ENCODE data around the gene FAM174C. TPM values are rescaled to one million over a fixed set of nuclear protein-coding genes. Genes with fewer than 3 reads are reported as not detected.
A peak's percentile ranks its signal among the peaks of the same experiment; 100 is the strongest.

FAM174C gene
- total and polyA plus RNA-seq, 5 donors = 15.9 to 25.3 (median 17.7) TPM

- ATAC-seq = no peak
- peak overlapping the region; percentile 36 for H3K27ac ChIP-seq (ENCODE audit: low read length)
- no peaks in the 10 kb centered on the region for H3K4me1 ChIP-seq (ENCODE audit: control insufficient read depth, insufficient read depth, low read length)
- no peaks in the 10 kb centered on the region for H3K9me3 ChIP-seq (ENCODE audit: control insufficient read depth, low read length)
- 58% methylated on average over 34 of the region's 34 CpGs for WGBS
- H3K4me3 ChIP-seq (ENCODE audit: low read length) = peak overlapping the region; percentile 61
- no peak for DNase-seq
- no peaks in the 10 kb centered on the region for H3K27me3 ChIP-seq (ENCODE audit: control insufficient read depth, insufficient read depth)
- intact Hi-C loops (cut with DNase I) = no loop called here
Observed at GRCh38 chr19:1238369-1239303, 36.7 kb upstream of the FAM174C start.

DNA sequence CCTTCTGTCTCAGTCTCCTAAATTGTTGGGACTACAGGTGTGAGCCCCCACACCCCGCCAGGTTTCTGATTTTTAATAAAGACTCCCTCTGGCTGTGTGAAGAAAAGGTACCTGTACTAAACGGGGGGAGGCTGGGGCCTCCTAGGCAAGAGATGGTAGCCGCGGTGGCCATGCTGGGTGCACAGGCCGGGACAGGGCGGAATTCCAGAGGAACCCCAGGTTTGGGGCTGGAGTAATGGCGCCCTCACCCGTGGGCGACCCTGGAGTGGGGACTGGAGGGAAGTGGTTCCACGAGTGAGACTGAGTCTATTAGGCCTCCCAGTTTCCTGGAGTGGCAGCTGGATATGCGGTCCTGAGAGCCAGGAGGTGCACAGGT lies 35.9 kb upstream of the FAM174C start:
- Histone ChIP-seq H3K27me3 (ENCODE audit: control insufficient read depth, insufficient read depth) (no peaks in the 10 kb centered on the region), H3K4me3 (ENCODE audit: low read length) (no peak overlapping the region), H3K9me3 (ENCODE audit: control insufficient read depth, low read length) (no peaks in the 10 kb centered on the region), H3K27ac (ENCODE audit: low read length) (peak overlapping the region; percentile 52), H3K4me1 (ENCODE audit: control insufficient read depth, insufficient read depth, low read length) (no peaks in the 10 kb centered on the region)
- WGBS = 82% methylated on average over 11 of the region's 11 CpGs
- intact Hi-C loops (cut with DNase I) = no loop called here
- ATAC-seq = no peak
- DNase-seq = no peak

- H3K4me3 ChIP-seq (ENCODE audit: low read length) = no peak overlapping the region
- DNase-seq = peak; percentile 92 to 97 (median 97)
- intact Hi-C loops (cut with DNase I) = no loop called here
- H3K27me3 ChIP-seq (ENCODE audit: control insufficient read depth, insufficient read depth) = no peaks in the 10 kb centered on the region
- ATAC-seq = peak; percentile 54 to 55
- H3K9me3 ChIP-seq (ENCODE audit: control insufficient read depth, low read length) = no peaks in the 10 kb centered on the region
- H3K27ac ChIP-seq (ENCODE audit: low read length) = peak overlapping the region; percentile 52
- 9% methylated on average over 84 of the region's 84 CpGs for WGBS
- peaks cover 4% of the 10 kb centered on the region for H3K4me1 ChIP-seq (ENCODE audit: control insufficient read depth, insufficient read depth, low read length)
Observed at GRCh38 chr19:1239796-1240737, 35.3 kb upstream of the FAM174C start.

DNA sequence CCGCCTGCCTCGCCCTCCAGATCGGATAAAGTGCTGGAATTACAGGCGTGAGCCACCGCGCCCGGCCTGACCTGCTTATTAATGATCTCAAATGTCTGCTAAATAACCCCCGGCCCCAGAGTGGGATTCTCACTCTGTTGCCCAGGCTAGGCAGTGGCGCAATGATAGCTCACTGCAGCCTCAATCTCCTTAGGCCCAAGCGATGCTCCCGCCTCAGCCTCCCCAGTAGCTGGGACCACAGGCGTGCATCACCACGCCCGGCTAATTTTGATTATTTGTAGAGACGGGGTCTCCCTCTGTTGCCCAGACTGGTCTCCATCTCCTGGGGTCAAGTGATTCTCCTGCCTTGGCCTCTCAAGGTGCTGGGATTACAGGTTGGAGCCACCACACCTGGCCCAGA lies 34.4 kb upstream of the FAM174C start:
- WGBS = 61% methylated on average over 15 of the region's 15 CpGs
- H3K4me3 ChIP-seq (ENCODE audit: low read length) = no peak overlapping the region
- H3K4me1 ChIP-seq (ENCODE audit: control insufficient read depth, insufficient read depth, low read length) = peaks cover 4% of the 10 kb centered on the region
- H3K27ac ChIP-seq (ENCODE audit: low read length) = no peak overlapping the region
- intact Hi-C loops (cut with DNase I) = no loop called here
- ATAC-seq = no peak
- no peak for DNase-seq
- H3K27me3 ChIP-seq (ENCODE audit: control insufficient read depth, insufficient read depth) = no peaks in the 10 kb centered on the region
- no peaks in the 10 kb centered on the region for H3K9me3 ChIP-seq (ENCODE audit: control insufficient read depth, low read length)

DNA sequence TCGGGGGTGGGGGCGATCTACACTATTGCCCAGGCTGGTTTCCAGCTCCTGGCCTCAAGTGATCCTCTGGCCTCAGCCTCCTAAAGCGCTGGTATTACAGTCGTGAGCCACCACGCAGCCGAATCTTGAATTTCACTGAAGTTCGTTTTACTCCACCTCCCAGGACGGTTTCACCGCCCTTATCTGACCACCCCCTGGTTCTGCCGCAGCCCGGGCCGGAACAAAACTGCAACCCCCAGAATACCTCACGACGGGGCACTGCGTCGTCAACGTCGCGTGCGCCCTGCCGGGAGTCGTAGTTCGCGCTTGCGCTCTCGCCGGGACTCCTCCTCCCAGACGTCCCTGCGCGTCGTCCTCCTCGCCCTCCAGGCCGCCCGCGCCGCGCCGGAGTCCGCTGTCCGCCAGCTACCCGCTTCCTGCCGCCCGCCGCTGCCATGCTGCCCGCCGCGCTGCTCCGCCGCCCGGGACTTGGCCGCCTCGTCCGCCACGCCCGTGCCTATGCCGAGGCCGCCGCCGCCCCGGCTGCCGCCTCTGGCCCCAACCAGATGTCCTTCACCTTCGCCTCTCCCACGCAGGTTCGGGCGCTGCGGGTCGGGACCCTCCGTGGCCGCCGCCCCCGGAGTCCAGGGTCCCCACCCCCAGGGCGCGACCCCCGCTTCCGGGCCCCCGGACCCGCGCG lies 33.8 kb upstream of the FAM174C start, which contains the start of gene ATP5F1D:
TSS of gene ATP5F1D (plus strand) at position 335 of the 679 bp plus-strand sequence. CDS start at position 435, 100 bp downstream.
- ATAC-seq (peak; percentile 58 to 61), DNase-seq (peak; percentile 96 to 99 (median 98))
- Histone ChIP-seq H3K9me3 (ENCODE audit: control insufficient read depth, low read length) (no peaks in the 10 kb centered on the region), H3K27ac (ENCODE audit: low read length) (peak within 1 kb of the TSS; percentile 91), H3K4me3 (ENCODE audit: low read length) (peak within 1 kb of the TSS; percentile 74), H3K27me3 (ENCODE audit: control insufficient read depth, insufficient read depth) (no peaks in the 10 kb centered on the region), H3K4me1 (ENCODE audit: control insufficient read depth, insufficient read depth, low read length) (peaks cover 4% of the 10 kb centered on the region)
- under 1% methylated on average over 79 of the region's 79 CpGs for WGBS
- intact Hi-C loops (cut with DNase I) = no loop called here

GRCh38 chr19:1243768-1244692 lies 31.3 kb upstream of the FAM174C start:
- no peaks in the 10 kb centered on the region for H3K9me3 ChIP-seq (ENCODE audit: control insufficient read depth, low read length)
- H3K4me1 ChIP-seq (ENCODE audit: control insufficient read depth, insufficient read depth, low read length) = peaks cover 6% of the 10 kb centered on the region
- peak overlapping the region; percentile 90 for H3K27ac ChIP-seq (ENCODE audit: low read length)
- WGBS = 36% methylated on average over 33 of the region's 33 CpGs
- intact Hi-C loops (cut with DNase I) = loop anchor here in 2 of 4 donors (2.0 kb wide), 1 partner anchor 23 kb away; no protein-coding TSS in a partner anchor
- no peaks in the 10 kb centered on the region for H3K27me3 ChIP-seq (ENCODE audit: control insufficient read depth, insufficient read depth)
- peak; percentile 91 to 95 (median 95) for DNase-seq
- peak; percentile 38 to 40 for ATAC-seq
- H3K4me3 ChIP-seq (ENCODE audit: low read length) = no peak overlapping the region

DNA sequence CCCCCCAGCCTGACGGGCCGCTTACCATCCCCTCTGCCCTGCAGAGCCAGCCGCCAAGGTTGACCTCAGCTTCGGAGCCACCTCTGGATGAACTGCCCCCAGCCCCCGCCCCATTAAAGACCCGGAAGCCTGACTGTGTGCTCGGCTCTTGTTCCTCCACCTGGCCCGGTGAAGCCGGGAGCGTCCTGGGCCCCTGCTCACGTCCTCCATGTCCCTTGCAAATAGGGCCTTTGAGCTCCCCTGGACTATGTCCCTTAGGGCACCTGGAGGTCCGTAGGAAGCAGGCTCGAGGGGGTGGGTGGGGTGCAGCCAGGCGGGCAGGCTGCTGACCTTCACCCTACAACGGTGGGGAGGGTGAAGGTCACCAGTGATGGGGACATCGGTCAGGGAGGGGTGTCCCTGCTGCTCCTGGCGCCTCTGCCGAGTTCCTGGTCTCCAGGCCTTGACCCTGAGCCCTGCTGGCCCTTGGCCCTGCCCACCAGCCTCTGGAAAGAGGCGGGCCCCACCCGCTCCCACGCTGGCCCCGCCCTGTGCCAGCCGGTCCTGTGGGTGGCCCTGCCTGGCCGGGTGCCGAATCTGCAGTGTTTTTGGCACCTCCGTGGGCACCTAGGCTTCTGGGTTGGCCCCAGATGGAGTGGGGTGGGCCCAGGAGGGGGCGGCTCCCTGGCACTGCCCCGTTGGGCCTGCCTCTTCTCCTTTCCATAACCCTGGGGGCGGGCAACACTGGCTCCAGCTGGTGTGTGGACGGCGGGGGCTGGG lies 30.5 kb upstream of the FAM174C start:
- DNase-seq = peak; percentile 85 to 95 (median 92)
- peaks cover 6% of the 10 kb centered on the region for H3K4me1 ChIP-seq (ENCODE audit: control insufficient read depth, insufficient read depth, low read length)
- peak overlapping the region; percentile 6 for H3K4me3 ChIP-seq (ENCODE audit: low read length)
- intact Hi-C loops (cut with DNase I) = loop anchor here in 2 of 4 donors (2.0 kb wide), 1 partner anchor 22 kb away; no protein-coding TSS in a partner anchor
- H3K27ac ChIP-seq (ENCODE audit: low read length) = peak overlapping the region; percentile 90
- no peaks in the 10 kb centered on the region for H3K27me3 ChIP-seq (ENCODE audit: control insufficient read depth, insufficient read depth)
- peak; percentile 27 to 28 for ATAC-seq
- H3K9me3 ChIP-seq (ENCODE audit: control insufficient read depth, low read length) = no peaks in the 10 kb centered on the region
- WGBS = 21% methylated on average over 31 of the region's 31 CpGs

DNA sequence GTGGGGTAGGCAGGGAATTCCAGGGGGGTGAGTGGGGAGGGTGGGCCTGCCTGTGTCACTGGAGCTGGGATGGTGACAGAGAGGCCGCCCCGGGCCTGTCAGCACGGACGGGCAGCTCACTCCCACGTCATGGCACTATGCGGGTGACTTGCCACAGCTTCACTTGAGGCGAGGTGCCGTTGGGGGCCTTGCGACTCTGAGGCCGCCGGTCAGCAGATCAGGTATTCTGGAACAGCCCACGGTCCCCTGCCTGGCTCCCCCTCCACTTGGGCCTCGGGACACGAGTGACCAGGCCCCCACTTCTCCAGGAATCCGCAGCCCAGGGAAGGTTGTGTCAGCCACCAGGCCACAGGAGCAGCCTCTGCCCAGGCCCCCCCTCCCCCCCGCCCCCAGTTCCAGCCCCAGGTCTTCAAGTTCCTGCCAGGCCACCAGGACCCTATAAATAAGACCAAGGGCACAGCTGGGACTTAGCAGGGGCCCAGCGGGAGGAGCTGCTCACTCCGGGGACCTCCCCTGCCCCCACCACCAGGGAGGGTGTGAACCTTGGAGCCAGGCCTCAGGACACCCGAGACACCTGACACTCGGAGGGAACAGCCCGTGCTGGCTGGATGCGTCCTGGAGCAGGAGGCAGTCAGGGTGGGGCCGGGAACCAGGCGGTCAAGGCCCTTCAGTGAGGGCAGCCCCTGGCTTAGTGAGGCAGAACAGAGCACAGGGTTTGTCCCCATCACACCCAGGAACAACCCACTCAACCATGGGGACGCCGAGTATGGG lies 29.7 kb upstream of the FAM174C start:
- H3K27me3 ChIP-seq (ENCODE audit: control insufficient read depth, insufficient read depth) = no peaks in the 10 kb centered on the region
- intact Hi-C loops (cut with DNase I) = loop anchor here in 2 of 4 donors (2.0 kb wide), 1 partner anchor 21 kb away; no protein-coding TSS in a partner anchor
- no peak overlapping the region for H3K4me3 ChIP-seq (ENCODE audit: low read length)
- peaks cover 6% of the 10 kb centered on the region for H3K4me1 ChIP-seq (ENCODE audit: control insufficient read depth, insufficient read depth, low read length)
- ATAC-seq (peak; percentile 10 to 24), DNase-seq (peak; percentile 81 to 93 (median 92))
- WGBS = 56% methylated on average over 26 of the region's 26 CpGs
- H3K27ac ChIP-seq (ENCODE audit: low read length) = peak overlapping the region; percentile 90
- H3K9me3 ChIP-seq (ENCODE audit: control insufficient read depth, low read length) = no peaks in the 10 kb centered on the region

All from right cardiac atrium (tissue), 5 donors.